GM21528 (cell line): Measurements from ENCODE around the gene DNAJA4.

Experiments
- ATAC-seq: cut with Tn5 transposase; IDR thresholded peaks from one replicate; pipeline ENCODE4 v1.9.1; 2021; ENCODE audit warnings: mild to moderate bottlenecking, moderate library complexity; ENCODE audit not compliant: unreplicated experiment, low FRiP score

DNAJA4 gene

GRCh38 chr15:78264304-78265136, at the start of gene DNAJA4:
Gene DNAJA4 (plus strand): TSS chr15:78264562. CDS start chr15:78264764, 202 bp downstream.
- no peak for ATAC-seq

GRCh38 chr15:78216276-78217104, 47.9 kb upstream of the DNAJA4 start:
- ATAC-seq, result no peak

GRCh38 chr15:78220713-78221112, 43.6 kb upstream of the DNAJA4 start:
- ATAC-seq, result no peak

GRCh38 chr15:78222745-78223395, 41.5 kb upstream of the DNAJA4 start:
- ATAC-seq, result no peak

GRCh38 chr15:78223396-78224022, 40.9 kb upstream of the DNAJA4 start:
- no peak for ATAC-seq

GRCh38 chr15:78224023-78224411, 40.3 kb upstream of the DNAJA4 start:
- ATAC-seq, result no peak

GRCh38 chr15:78225783-78226541, 38.4 kb upstream of the DNAJA4 start:
- ATAC-seq, result no peak

- ATAC-seq, result no peak
Observed at GRCh38 chr15:78228356-78228996, 35.9 kb upstream of the DNAJA4 start.

GRCh38 chr15:78229431-78230406, 34.6 kb upstream of the DNAJA4 start:
- no peak for ATAC-seq

GRCh38 chr15:78232951-78233350, 31.4 kb upstream of the DNAJA4 start:
- no peak for ATAC-seq

- ATAC-seq, result no peak
Observed at GRCh38 chr15:78233496-78233895, 30.9 kb upstream of the DNAJA4 start.

GRCh38 chr15:78234515-78235040, 29.8 kb upstream of the DNAJA4 start, which contains the start of gene ACSBG1:
Gene ACSBG1 (minus strand): TSS chr15:78234565. CDS start chr15:78234501, 64 bp downstream.
- ATAC-seq, result no peak

- no peak for ATAC-seq
Observed at GRCh38 chr15:78236491-78236890, 27.9 kb upstream of the DNAJA4 start.

- ATAC-seq, result no peak
Observed at GRCh38 chr15:78237146-78237545, 27.2 kb upstream of the DNAJA4 start.

- no peak for ATAC-seq
Observed at GRCh38 chr15:78239811-78240210, 24.6 kb upstream of the DNAJA4 start.

GRCh38 chr15:78241017-78241416, 23.3 kb upstream of the DNAJA4 start:
- no peak for ATAC-seq

- ATAC-seq, result no peak
Observed at GRCh38 chr15:78242128-78242527, 22.2 kb upstream of the DNAJA4 start.

GRCh38 chr15:78243058-78243457, 21.3 kb upstream of the DNAJA4 start:
- no peak for ATAC-seq
